ENCODE measurements around the gene DOCK10.

DNA sequence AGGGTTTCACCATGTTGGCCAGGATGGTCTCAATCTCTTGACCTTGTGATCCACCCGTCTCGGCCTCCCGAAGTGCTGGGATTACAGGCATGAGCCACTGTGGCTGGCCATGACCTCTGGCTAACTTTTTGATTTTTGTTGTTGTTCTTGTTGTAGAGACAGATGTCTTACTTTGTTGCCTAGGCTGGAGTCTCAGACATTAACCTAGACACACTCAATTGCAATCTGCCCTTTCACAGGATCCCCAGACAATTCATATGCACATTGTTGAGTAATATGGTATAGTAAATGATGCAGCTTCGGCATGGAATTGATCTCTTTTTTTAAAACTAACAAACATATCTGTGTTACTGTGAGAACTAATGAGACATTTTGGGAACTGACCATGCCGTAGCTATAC lies 195.6 kb downstream of the DOCK10 start:
- no peak for TF ChIP-seq CTCF (optimal IDR thresholded peaks at IDR 0.05 in 1 of 3, IDR thresholded peaks at IDR 0.05 in 1 of 3, conservative IDR thresholded peaks at IDR 0.05 in 1 of 3; ENCODE audit: extremely low read depth in 1 of 3, insufficient read depth in 2 of 3, low read length in 3 of 3)
- no peak for TF ChIP-seq EZH2 (IDR thresholded peaks at IDR 0.05; ENCODE audit: low read length)
